ENCODE data around the gene GRWD1. TPM values are rescaled to one million over a fixed set of nuclear protein-coding genes. Genes with fewer than 3 reads are reported as not detected.

Gene GRWD1
- total and polyA plus RNA-seq, 2 of the 4 experiments (the other 2 are of a cell fraction), result 22.0 to 22.5 TPM

- no peaks in the 10 kb centered on the region for H3K9me3 ChIP-seq (ENCODE audit: control insufficient read depth, insufficient read depth, low read length)
- no peak for TF ChIP-seq CHD1 (IDR thresholded peaks at IDR 0.05; ENCODE audit: low read depth, low read length)
- TF ChIP-seq MAZ (IDR thresholded peaks at IDR 0.05; ENCODE audit: borderline replicate concordance, low read depth, low read length), result no peak
- TF ChIP-seq RAD21 (IDR thresholded peaks at IDR 0.05; ENCODE audit: low read length), result no peak
- no peak for TF ChIP-seq RCOR1 (IDR thresholded peaks at IDR 0.05; ENCODE audit: insufficient replicate concordance, low read length)
- no peak for TF ChIP-seq ELK1 (IDR thresholded peaks at IDR 0.05; ENCODE audit: borderline replicate concordance, low read depth, low read length)
- TF ChIP-seq RFX5 (IDR thresholded peaks at IDR 0.05; ENCODE audit: low read depth, low read length), result no peak
- no peak for TF ChIP-seq BHLHE40 (IDR thresholded peaks at IDR 0.05; ENCODE audit: low read depth, low read length)
- TF ChIP-seq FOS (IDR thresholded peaks at IDR 0.05; ENCODE audit: low read depth, low read length), result no peak
- TF ChIP-seq MXI1 (IDR thresholded peaks at IDR 0.05; ENCODE audit: borderline replicate concordance, low read depth, low read length), result no peak
- TF ChIP-seq POLR2A (IDR thresholded peaks at IDR 0.05; ENCODE audit: low read depth, low read length), result no peak
- no peak for TF ChIP-seq SMC3 (IDR thresholded peaks at IDR 0.05; ENCODE audit: low read depth, low read length)
- no peak for TF ChIP-seq MAFK (IDR thresholded peaks at IDR 0.05; ENCODE audit: low read depth, low read length)
- no peak for TF ChIP-seq USF2 (IDR thresholded peaks at IDR 0.05; ENCODE audit: low read depth, low read length)
- TF ChIP-seq CEBPB (IDR thresholded peaks at IDR 0.05; ENCODE audit: low read depth, low read length), result no peak
- no peak for TF ChIP-seq NFE2L2 (IDR thresholded peaks at IDR 0.05; ENCODE audit: low read depth, low read length)
- TF ChIP-seq CTCF (conservative IDR thresholded peaks at IDR 0.05; ENCODE audit: low read depth, low read length), result no peak
- H3K27ac ChIP-seq (ENCODE audit: insufficient read depth, low read length), result no peak overlapping the region
- no peak overlapping the region for H3K14ac ChIP-seq (replicated peaks; ENCODE audit: low read depth, low read length)
- H2AK9ac ChIP-seq (replicated peaks; ENCODE audit: low read depth, low read length, poor library complexity), result no peak overlapping the region
- H3K4ac ChIP-seq (ENCODE audit: low read depth, low read length), result no peak overlapping the region
- H3K79me1 ChIP-seq (ENCODE audit: low read depth in 1 of 2, low read length in 2 of 2), result no peaks in the 10 kb centered on the region
- H3K56ac ChIP-seq (ENCODE audit: extremely low read depth, insufficient read depth, low read length), result no peak overlapping the region
- no TSS peak for BruUV-seq (replicated peaks)
- dilution Hi-C loops (cut with HindIII; ENCODE audit: low sequenced_read_pairs, unreplicated experiment), result no loop called here
- in situ Hi-C loops (cut with MboI; ENCODE audit: low sequenced_read_pairs), result no loop called here
- no peak overlapping the region for H2BK20ac ChIP-seq (ENCODE audit: low read depth, low read length)
- no peak overlapping the region for H2AFZ ChIP-seq (replicated peaks; ENCODE audit: low read length, poor library complexity)
- no peak overlapping the region for H3K4me3 ChIP-seq (ENCODE audit: insufficient read depth, low read depth, low read length)
- ChIA-PET POLR2A (ENCODE audit: unreplicated experiment) (no interaction called here), CTCF (no interaction called here)
- DNase-seq (no peak), ATAC-seq (ENCODE audit: low read depth) (no peak)
- H3K4me2 ChIP-seq (ENCODE audit: low read depth, low read length), result no peak overlapping the region
- H3K18ac ChIP-seq (ENCODE audit: low read depth, low read length), result no peak overlapping the region
- 75% methylated on average over 1 of the region's 5 CpGs; no CpG with 5 or more reads in 1 of the 2 experiments for WGBS, 2 experiments (ENCODE audit: extremely low coverage in 2 of 2, insufficient read length in 1 of 2)
- H3K9me1 ChIP-seq (ENCODE audit: insufficient read depth, low read length), result no peaks in the 10 kb centered on the region
- H2BK5ac ChIP-seq (ENCODE audit: low read depth, low read length, poor library complexity, severe bottlenecking), result no peak overlapping the region
- H2BK15ac ChIP-seq (ENCODE audit: low read depth, low read length), result no peak overlapping the region
- H3K9ac ChIP-seq (ENCODE audit: low read depth, low read length), result no peak overlapping the region
- H3K27me3 ChIP-seq (ENCODE audit: control insufficient read depth, insufficient read depth, low read length), result peaks cover 3% of the 10 kb centered on the region
- intact Hi-C loops (cut with micrococcal nuclease), result no loop called here
- H2BK120ac ChIP-seq (ENCODE audit: low read depth, low read length), result no peak overlapping the region
- no peak overlapping the region for H4K5ac ChIP-seq (ENCODE audit: low read depth, low read length)
- no peak overlapping the region for H4K91ac ChIP-seq (ENCODE audit: insufficient read depth, low read depth, low read length)
- no peak overlapping the region for H4K8ac ChIP-seq (ENCODE audit: low read depth in 2 of 2, low read length in 2 of 2)
- no peak overlapping the region for H3K23ac ChIP-seq (ENCODE audit: low read depth, low read length)
- H4K20me1 ChIP-seq (ENCODE audit: insufficient read depth, low read length), result no peaks in the 10 kb centered on the region
- H3K36me3 ChIP-seq (ENCODE audit: control insufficient read depth, insufficient read depth, low read length), result no peaks in the 10 kb centered on the region
- H2AK5ac ChIP-seq (ENCODE audit: low read depth, low read length), result no peak overlapping the region
- H3K4me1 ChIP-seq (ENCODE audit: control insufficient read depth, insufficient read depth, low read length), result no peaks in the 10 kb centered on the region
Observed at GRCh38 chr19:48436586-48436985, 9.2 kb upstream of the GRWD1 start.
